Skeletal muscle cell (primary cell): ENCODE results near the gene PATJ.
"Not testable (repeated sequence)": the region's sequence is repeated elsewhere in the genome, so short reads cannot be mapped to it uniquely, and the experiment has no call there.

Source experiments
- DNase-seq: peaks from one replicate; pipeline ENCODE4 v3.0.0-alpha.2; 2010; ENCODE audit warnings: low read depth
- H3K4me3 ChIP-seq: 2 replicates; pipeline ENCODE4 v1.5.1; 2011; ENCODE audit warnings: low read depth, mild to moderate bottlenecking, control low read depth, low read length, moderate library complexity

PATJ gene

DNA sequence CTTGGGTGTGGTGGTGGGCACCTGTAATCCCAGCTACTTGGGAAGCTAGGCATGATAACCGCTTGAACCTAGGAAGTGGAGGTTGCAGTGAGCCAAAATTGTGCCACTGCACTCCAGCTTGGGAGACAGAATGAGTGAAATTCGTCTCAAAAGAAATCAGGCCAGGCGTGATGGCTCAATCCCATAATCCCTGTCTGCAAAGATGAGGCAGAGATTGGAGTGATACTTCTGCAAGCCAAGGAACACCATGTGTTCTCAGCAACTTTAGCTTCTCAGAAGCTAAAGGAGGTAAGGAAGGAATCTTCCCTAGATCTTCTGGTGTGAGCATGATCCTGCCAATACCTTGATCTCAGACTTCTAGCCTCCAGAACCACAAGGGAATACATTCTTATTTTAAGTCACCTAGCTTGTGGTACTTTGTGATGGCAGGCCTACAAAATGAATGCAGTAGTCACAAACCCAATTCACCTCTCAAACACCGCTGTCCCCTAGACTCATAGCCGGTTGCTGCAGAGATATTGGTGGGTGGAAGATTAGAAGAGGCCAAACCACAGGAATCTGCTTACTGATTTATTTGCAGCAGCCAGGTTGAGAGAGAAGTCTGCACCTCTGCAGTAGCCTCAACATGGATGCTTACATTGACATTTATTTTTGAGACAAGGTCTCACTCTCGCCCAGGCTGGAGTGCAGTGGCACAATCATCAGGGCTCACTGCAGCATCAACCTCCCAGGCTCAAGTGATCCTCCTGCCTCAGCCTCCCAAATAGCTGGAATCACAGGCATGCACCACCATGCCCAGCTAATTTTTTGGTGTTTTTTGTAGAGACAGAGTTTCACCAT lies 471.0 kb downstream of the PATJ start:
- no peak for DNase-seq
- no peak overlapping the region for H3K4me3 ChIP-seq

DNA sequence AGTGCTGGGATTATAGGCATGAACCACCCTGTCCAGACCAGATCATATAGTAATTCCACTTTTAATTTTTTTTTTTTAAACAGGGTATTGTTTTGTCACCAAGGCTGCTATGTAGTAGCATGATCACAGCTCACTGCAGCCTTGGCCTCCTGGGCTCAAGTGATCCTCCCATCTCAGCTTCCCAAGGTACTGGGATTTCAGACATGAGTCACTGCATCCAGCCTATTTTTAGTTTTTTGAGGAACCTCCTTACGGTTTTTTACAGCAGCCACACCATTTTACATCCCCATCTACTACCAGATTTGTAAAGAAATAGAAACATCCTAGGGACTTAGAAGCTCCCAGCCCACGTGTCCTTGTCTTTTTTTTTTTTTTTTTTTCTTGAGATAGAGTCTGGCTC lies 476.3 kb downstream of the PATJ start:
- DNase-seq: no peak
- no peak overlapping the region for H3K4me3 ChIP-seq

DNA sequence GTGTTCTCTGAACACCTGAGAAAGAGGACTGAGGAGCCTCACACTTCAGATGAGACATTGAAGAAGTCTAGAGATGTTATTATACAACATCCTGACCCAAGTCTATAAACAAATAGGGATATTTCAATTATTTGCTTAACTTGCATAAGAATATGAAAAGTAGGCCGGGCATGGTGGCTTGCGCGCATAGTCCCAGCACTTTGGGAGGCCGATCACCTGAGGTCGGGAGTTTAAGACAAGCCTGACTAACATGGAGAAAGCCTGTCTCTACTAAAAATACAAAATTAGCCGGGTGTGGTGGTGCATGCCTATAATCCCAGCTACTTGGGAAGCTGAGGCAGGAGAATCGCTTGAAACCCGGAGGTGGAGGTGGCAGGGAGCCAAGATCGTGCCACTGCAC lies 478.2 kb downstream of the PATJ start:
- not testable (repeated sequence) for DNase-seq, H3K4me3 ChIP-seq

DNA sequence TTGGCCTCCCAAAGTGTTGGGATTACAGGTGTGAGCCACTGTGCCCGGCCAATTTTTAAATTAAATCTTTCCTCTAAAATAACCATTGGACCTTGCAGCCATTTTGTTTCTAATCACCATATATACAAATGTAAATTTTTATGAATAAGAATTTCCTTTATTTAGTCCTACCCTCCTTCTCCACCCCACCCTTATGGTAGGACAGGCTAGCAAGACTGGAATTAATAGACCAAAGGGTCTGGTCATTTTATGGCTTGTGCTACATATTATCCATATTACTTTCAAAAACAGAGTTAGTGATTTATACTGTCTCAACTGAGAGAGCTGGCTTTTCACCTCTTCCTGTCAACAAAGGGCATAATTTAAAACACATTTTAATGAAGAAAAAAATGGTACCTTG lies 478.9 kb downstream of the PATJ start:
- no peak for DNase-seq
- H3K4me3 ChIP-seq: no peak overlapping the region

DNA sequence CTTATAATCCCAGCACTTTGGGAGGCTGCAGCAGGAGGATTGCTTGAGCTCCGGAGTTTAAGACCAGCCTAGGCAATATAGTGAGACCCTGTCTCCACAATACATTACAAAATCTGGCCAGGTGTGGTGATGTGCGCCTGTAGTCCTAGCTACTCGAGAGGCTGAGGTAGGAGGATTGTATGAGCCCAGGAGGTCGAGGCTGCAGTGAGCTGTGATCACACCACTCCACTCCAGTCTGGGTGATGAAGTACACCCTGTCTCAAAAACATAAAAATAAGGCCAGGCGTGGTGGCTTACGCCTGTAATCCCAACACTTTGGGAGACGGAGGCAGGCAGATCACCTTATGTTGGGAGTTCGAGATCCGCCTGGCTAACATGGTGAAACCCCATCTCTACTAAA lies 480.0 kb downstream of the PATJ start:
- no peak overlapping the region for H3K4me3 ChIP-seq
- DNase-seq: no peak

DNA sequence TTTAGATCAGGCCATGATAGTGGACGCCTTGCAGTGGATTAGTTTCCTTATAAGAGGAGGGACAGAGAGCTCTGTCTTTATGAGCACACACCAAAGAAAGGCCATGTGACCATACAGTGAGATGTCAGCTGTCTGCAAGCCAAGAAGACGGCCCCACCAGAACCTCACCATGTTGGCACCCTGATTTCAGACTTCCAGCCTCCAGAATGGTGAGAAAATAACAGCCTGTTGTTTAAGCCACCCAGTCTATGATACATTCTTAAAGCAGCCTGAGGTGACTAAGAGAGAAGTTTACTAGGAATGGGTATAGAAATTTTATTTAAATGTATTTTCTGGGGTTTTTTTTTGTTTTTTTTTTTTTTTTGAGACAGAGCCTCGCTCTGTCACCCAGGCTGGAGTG lies 481.9 kb downstream of the PATJ start:
- no peak overlapping the region for H3K4me3 ChIP-seq
- DNase-seq: no peak

DNA sequence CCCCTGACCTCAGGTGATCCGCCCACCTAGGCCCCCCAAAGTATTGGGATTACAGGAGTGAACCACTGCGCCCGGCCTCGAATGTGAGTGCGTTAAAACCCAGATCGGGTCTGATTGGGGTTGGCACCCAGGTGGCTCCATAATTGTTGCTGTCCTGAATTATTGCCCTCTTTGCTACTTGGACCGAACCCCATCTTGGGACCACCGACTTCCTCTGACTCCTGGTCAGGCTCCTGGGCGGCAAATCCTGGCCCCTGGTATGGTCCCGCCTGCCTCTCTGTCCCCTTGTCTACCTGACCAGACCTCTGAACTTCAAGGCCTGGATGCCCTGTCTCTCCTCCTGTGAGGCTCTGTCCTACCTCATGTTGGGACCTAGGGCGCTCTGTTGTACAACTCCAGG lies 485.2 kb downstream of the PATJ start:
- no peak for DNase-seq
- no peak overlapping the region for H3K4me3 ChIP-seq
